HEK293 (cell line): ENCODE measurements around the gene NELFE.
"Not testable (repeated sequence)": the region's sequence is repeated elsewhere in the genome, so short reads cannot be mapped to it uniquely, and the experiment has no call there.

Experiments used
- KLF7 ChIP-seq: fragments of 450-650 bp; formaldehyde crosslinking; IDR thresholded peaks from 2 replicates; pipeline ENCODE4 v1.5.1; 2016; ENCODE audit warnings: missing biosample characterization, missing genetic modification characterization, borderline replicate concordance
- ZNF292 ChIP-seq: fragments of 450-650 bp; formaldehyde crosslinking; IDR thresholded peaks from 2 replicates; pipeline ENCODE4 v1.5.1; 2016; ENCODE audit warnings: low read depth, missing biosample characterization, missing genetic modification characterization, borderline replicate concordance

DNA sequence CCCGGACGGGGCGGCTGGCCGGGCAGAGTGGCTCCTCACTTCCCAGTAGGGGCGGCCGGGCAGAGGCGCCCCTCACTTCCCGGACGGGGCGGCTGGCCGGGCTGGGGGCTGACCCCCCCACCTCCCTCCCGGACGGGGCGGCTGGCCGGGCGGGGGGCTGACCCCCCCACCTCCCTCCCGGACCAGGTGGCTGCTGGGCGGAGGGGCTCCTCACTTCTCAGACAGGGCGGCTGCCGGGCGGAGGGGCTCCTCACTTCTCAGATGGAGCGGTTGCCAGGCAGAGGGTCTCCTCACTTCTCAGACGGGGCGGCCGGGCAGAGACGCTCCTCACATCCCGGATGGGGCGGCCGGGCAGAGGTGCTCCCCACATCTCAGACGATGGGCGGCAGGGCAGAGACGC is 26.6 kb downstream of the NELFE start:
- TF ChIP-seq ZNF292, KLF7 (tag by site-specific recombination): not testable (repeated sequence)
